HL-60/S4 (cell line): ENCODE data around the gene TOLLIP.

Experiments
- in situ Hi-C: fragments of 300-500 bp; cut with MboI; formaldehyde crosslinking; loops from 2 replicates; pipeline ENCODE4 v1.14.3; 2022; ENCODE audit warnings: low sequenced_read_pairs

The TOLLIP gene

DNA sequence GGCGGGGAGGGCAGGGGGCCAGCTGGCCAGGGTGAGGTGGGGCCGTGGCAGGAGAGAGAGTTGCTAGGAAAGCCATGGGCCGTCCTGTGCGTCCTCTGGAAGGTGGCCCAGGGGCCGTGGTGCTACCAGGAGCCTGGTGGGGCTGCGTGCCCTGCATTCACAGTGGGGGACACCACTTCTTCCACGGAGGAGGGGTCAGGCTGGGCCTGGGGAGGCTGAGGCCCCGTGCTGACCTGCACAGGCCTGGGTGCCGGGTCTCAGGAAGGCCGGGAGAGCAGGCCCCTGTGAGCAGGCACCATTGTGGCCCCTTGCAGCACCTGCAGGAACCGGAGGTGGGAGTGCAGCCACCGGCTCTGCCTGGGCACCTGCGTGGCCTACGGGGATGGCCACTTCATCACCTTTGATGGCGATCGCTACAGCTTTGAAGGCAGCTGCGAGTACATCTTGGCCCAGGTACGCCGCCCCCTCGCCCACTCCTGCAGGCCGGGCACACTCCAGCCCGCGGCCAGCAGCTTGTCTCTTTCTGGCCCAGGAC is 74.6 kb downstream of the TOLLIP start:
- in situ Hi-C loops: no loop called here

DNA sequence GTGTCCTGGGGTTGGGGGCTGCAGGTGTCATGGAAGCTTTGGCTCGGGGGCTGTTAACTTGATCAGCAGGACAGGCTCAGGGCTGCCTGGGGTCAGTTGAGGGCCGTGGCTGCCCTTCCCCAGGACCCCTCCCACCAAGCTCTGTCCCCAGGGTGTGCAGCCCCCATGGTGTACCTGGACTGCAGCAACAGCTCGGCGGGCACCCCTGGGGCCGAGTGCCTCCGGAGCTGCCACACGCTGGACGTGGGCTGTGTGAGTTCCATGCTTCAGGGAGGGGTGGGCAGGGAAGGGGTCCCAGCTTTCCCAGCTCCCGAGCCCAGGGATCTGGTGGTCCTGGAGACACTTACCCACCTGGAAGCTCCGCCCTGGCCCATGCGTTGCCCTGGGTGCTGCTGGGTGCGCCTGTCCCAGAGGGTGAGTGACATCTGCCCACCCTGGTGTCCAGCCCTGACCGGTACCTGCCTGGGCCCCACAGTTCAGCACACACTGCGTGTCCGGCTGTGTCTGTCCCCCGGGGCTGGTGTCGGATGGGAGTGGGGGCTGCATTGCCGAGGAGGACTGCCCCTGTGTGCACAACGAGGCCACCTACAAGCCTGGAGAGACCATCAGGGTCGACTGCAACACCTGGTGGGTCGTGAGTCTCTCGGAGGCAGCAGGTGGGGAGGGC is 75.2 kb downstream of the TOLLIP start:
- in situ Hi-C loops: no loop called here

DNA sequence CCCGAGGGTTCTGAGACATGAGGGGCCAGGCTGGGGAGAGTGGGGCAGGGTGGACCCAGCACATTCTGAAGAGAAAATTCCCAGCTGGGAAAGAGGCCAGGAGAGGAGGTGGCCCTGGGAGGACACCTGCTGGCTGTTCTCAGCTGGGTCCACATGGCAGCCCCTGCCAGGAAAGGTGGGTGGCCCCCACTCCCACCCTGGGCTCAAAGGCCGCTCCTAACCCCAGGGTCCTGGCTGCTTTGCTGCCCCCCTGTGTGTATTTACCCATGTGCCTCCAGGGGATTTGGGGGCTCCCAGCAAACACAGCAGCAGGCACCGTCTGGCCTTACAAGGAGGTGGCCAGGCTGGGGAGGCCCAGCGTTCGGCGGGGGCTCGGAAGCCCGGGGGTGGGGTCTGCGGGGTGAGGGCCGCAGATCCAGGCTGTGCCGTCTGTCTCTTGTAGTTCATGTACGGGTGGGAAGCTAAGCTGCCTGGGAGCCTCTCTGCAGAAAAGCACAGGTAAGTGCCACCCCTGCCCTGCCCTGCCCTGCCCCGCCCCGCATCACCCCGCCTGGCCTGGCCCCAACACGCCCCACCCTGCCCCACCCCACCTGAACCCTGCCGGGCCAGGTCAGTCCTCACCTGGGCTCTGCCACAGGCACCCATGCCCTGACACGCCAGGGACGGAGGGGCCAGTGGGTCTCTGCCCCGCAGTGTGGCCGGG is 75.9 kb downstream of the TOLLIP start:
- in situ Hi-C loops: no loop called here

DNA sequence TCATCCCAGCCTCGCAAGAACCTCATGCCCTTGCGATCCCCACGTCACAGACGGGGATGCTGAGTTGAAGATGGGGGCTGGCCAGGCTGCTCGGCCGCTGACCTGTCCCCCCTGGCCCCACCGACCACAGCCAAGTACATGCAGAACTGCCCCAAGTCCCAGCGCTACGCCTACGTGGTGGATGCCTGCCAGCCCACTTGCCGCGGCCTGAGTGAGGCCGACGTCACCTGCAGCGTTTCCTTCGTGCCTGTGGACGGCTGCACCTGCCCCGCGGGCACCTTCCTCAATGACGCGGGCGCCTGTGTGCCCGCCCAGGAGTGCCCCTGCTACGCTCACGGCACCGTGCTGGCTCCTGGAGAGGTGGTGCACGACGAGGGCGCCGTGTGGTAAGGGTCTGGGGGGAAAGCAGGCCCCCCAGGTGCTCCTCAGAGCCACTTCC is 76.5 kb downstream of the TOLLIP start:
- in situ Hi-C loops: no loop called here

DNA sequence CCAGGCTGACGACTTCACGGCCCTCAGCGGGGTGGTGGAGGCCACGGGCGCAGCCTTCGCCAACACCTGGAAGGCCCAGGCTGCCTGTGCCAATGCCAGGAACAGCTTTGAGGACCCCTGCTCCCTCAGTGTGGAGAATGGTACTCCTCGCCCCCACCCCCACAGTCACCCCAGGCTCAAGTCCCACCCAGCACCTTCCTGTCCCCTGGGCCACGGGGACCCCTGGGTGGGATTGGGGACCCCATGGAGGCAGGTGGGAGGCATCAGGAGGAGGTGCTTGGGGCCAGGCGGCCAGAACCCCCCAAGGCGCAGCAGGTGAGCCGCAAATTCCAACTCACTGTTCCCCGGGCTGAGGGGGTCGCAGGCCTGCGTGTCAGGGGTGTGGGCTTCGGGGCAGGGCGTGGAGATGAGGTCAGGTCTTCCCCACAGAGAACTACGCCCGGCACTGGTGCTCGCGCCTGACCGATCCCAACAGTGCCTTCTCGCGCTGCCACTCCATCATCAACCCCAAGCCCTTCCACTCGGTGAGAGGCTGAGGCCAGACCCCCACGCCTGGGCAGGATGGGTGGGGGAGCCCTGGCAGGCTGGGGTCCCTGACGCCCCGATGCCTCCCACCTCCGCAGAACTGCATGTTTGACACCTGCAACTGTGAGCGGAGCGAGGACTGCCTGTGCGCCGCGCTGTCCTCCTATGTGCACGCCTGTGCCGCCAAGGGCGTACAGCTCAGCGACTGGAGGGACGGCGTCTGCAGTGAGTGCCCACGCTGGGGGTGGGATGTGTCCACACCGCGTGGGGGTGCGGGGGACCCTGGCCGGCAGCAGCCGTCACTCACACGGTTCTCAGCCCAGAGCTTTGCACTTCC is 77.2 kb downstream of the TOLLIP start:
- in situ Hi-C loops: no loop called here

DNA sequence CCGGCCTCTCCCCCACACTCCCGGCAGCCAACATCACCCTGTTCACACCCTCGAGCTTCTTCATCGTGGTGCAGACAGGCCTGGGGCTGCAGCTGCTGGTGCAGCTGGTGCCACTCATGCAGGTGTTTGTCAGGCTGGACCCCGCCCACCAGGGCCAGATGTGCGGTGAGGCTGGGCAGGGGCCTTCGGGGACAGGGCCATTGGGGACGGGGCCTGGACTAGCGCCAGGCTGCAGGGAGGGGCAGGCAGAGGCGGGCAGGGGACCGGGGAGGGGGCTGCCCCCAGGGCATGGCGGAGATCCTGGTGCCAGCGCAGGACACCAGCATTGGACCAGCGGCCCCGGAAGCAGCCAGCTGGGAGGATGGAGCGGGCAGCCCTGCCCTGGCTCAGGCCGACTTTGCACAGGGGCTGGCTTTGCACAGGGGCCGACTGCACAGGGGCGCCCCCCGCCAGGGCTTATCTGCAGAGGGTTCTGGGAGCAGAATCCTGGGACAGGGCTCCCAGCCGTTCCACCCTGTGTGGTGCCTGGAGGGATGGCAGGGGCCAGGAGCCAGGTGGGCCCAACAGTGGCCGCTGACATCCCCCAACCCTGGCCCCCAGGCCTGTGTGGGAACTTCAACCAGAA is 77.9 kb downstream of the TOLLIP start:
- in situ Hi-C loops: no loop called here

DNA sequence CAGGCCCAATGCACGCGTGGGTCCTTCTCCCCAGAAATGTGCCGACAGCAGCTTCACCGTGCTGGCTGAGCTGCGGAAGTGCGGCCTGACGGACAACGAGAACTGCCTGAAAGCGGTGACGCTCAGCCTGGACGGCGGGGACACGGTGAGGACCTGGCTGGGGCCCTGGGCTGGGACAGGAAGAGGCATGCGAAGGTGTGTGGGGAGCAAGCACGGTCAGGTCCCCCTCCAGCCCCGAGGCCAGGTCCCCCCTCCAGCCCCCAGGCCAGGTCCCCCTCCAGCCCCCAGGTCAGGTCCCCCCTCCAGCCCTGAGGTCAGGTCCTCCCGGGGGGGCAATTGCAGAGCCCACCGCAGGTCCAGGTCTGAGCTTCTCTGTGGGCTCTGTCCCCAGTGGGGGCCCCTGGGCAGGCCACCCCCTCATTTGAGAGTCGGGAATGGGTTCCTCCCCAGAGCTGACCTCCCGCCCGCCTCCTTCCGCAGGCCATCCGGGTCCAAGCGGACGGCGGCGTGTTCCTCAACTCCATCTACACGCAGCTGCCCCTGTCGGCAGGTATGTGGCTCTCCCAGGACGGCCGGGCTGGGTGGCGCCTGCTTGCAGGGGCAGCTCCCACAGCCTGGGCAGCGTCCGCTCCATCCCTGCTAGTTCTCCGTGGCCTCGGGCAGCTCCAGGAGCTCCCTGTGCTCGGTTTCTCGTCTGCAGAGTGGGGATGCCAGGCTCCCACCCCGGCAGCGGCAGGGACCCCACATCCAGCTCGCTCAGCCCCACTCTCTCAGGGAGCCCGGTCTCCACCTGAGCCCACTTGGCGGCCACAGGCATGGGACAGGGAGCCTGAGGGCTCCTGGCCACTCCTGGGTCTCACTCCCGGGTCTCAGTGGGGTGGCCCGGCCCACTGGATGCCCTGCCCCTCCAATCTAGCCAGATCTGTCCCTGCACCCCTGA is 78.7 kb downstream of the TOLLIP start:
- in situ Hi-C loops: no loop called here

DNA sequence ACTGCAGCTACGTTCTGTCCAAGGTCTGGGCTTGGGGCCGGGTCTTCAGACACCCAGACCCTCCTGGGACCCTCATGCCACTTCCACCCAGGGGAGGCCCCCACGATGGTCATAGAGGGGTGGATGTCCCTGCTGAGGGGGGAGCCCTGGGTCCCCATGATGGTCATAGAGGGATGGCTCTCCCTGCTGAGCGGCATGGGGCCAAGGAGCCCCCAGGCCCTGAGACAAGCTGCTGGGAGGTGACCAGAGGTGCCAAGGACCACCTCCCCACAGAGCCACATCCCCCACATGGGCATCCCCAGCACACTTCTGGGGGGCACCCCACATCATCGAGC is 79.3 kb downstream of the TOLLIP start:
- in situ Hi-C loops: no loop called here

DNA sequence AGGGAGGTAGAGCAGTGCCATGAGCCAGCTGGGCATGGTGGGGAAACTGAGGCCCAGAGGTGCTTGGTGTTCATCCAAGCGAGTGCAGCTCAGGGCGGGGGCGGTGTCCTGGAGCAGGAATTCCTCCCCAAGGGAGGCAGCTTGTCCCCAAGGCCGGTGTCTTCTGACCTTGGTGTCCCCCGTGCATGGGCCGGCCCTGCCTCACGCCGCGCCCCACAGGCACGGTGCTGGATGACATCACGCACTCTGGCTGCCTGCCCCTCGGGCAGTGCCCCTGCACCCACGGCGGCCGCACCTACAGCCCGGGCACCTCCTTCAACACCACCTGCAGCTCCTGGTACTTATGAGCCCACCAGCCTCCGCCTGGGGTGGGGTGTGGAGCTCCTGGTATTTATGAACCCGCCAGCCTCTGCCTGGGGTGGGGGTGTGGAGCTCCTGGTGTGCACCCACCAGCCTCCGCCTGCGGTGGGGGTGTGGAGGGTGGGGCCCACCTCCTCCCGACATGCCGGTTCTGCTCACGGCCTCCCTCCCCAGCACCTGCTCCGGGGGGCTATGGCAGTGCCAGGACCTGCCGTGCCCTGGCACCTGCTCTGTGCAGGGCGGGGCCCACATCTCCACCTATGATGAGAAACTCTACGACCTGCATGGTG is 79.8 kb downstream of the TOLLIP start:
- in situ Hi-C loops: no loop called here

DNA sequence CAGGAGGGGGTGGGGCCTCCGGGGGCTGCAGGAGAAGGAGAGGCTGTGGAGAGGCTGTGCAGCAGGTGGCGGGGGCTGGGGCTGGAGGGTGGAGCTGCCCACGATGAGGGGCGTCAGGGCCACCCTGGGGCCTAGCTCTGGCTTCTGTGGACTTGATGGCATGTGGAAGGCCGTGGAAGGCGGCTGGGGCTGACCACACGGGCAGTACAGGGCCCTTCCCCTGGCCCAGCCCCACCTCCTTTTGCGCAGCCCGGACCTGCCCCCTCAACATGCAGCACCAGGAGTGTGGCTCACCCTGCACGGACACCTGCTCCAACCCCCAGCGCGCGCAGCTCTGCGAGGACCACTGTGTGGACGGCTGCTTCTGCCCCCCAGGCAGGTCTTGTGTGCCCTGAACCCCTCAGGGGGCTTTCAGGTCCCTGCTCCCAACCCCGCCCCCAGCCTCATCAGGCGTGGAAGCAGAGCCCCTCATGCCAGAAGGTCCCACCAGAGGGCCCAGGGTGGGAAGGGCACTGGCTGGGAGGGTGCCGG is 80.4 kb downstream of the TOLLIP start:
- in situ Hi-C loops: no loop called here

DNA sequence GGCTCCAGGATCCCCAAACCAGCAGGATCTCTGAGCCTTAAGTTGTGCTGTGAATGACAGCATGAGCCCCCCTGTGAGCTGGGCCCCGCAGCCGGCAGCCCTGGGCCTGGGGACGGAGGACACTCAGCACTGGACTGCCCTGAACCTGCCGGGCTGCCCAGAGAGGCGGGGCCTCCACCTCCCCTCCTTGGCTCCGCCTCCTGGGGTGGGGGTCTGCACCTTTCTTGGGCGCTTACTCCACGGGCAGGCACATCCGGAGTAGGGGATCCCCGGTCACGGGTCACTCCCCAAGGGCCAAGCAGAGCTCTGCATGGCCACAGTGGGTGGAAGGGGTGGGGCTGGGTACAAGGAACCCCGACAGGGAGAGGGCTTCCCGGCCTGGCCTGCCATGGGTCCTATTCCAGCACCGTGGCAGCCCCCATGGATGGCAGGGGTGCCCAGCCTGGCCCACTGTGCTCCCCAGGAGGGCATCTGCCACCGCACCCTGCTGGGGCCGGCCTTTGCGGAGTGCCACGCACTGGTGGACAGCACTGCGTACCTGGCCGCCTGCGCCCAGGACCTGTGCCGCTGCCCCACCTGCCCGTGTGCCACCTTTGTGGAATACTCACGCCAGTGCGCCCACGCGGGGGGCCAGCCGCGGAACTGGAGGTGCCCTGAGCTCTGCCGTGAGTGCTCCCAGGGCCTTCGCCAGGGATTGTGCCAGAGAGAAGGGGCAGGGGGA is 81.2 kb downstream of the TOLLIP start:
- in situ Hi-C loops: no loop called here

DNA sequence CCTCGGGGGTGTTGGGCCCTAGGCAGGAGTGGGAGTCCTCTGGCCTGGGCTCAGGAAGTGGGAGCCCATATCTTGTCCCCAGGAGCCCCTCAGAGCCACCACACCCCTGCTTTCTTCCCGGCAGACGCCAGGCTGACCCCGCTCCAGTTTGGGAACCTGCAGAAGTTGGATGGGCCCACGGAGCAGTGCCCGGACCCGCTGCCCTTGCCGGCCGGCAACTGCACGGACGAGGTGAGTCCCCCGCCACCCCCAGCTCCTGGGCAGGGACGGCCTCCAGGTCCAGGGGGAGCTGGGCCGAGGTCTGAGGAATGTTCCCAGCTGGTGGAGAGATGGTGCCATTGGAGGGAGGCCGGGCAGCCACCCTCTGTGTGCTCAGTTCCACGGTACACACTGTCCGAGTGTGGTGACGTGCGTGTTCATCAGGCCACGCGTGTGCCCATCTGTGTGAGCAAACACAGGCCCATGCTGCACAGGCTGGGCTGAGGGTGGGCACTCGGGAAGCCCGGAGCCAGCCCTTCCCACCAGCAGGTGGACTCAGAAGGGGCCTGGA is 81.8 kb downstream of the TOLLIP start:
- in situ Hi-C loops: no loop called here

DNA sequence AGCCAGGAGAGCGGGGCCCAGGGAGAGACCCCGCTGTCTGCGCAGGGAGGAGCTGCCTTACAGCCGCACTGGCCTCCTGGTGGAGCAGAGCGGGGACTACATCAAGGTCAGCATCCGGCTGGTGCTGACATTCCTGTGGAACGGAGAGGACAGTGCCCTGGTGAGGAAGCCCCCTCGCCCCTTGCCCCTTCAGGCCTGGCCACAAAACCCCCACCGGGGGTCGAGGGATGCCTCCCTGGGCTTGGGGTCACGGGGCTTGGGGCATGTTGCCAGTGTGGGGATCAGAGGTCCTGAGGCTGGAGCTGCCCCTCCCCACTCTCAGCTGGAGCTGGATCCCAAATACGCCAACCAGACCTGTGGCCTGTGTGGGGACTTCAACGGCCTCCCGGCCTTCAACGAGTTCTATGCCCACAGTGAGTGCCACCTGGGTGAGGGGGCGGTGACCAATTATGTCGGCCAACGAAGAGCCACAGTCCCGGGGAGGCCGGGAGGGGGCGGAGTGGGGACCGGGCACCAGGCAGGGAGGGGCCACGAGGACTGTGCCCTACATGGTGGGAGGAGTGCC is 82.4 kb downstream of the TOLLIP start:
- in situ Hi-C loops: no loop called here

DNA sequence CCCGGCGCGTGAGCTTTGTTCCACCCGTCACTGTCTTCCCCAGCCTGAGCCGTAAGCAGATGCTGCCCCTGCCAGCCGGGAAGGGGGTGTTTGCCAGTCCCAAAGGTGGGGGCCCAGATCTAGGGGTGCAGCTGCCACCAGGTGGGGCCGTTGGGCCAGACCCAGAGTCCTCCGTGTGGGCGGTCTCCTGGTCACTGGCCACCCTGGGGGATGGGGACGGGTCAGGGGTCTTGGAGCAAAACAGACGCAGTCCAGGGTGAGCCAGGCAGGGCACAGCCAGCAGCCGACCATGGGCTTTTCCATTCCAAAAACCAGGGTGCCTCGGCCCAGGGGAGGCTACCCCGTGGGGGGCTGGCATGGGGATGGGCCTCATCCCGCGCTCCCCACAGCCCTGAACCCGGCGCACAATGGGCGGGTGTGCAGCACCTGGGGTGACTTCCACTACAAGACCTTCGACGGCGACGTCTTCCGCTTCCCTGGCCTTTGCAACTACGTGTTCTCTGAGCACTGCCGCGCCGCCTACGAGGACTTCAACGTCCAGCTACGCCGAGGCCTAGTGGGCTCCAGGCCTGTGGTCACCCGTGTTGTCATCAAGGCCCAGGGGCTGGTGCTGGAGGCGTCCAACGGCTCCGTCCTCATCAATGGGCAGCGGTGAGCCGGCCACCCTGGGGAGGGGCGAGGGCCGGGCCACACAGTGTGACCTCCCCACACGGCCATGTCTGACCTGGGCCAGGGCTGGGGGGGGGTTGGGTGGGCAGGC is 83.0 kb downstream of the TOLLIP start:
- in situ Hi-C loops: no loop called here

DNA sequence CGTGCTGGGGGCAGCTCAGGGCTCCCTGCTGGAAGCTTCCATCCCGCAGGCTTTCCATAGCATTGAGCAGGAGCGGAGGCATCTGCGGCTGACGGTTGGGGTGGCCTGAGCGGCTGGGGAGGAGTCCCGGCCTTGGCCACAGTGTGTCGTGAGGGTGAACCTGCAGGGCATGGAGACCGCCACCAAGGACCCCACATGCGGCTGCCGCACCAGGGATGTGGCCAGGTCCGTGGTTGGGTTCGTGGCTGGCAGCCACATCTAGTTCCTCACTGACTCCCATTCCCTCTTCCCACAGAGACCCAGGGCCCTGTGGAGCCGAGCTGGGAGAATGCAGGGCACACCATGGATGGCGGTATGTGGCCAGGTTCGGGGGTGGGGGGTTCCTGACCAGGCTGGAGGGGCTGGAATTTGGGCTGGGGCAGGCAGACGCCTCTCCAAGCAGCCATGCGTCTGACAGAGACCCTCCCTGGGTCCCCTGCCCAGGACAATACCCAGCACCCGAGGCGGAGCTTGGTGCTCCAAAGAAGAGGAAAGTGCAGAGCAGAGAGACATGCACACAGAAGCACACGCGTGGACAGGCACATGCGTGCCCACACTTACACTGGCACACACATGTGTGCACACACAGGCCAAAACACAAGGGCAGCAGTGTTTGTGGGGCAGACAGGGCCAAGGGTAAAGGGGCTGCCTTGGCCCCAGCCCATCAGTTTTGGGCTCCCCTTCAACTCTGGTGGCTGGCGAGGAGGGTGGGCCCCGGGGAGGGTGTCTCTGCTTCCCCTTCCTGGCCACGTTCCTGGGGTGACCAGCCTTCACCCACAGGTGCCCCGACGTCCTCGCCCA is 83.8 kb downstream of the TOLLIP start:
- in situ Hi-C loops: no loop called here
